ENCODE measurements around the gene KRTAP10-4.
"Not testable (repeated sequence)": the region's sequence is repeated elsewhere in the genome, so short reads cannot be mapped to it uniquely, and the experiment has no call there.

The KRTAP10-4 gene

GRCh38 chr21:44557491-44558328 is 15.8 kb upstream of the KRTAP10-4 start:
- DNase-seq (ENCODE audit: low read depth), result no peak

- not testable (repeated sequence) for DNase-seq (ENCODE audit: low read depth)
Observed at GRCh38 chr21:44558329-44558675, 15.2 kb upstream of the KRTAP10-4 start.

DNA sequence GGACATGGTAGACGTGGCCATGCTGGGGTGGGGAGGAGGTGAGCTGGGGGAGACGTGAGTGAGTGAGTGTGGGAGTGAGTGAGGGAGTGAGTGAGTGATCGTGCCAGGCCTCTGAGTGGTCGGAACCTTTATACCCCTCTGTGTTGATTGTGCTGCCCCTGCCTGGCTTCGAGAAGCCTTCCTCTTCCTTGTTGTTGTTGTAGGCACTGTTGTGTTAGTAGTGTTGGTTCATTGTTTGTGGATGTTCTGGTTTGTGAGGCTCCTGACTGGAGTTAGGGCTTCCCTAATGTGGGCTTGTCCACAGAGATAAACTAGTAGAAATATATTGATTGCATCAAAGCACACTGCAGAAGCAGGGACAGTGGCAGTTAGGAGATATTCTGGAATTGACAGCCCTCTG is 14.8 kb upstream of the KRTAP10-4 start, which contains the start of gene KRTAP10-3:
TSS of gene KRTAP10-3 (minus strand) at position 101 of the 400 bp plus-strand sequence. CDS start at position 21, 80 bp downstream.
- no peak for DNase-seq (ENCODE audit: low read depth)

- no peak for DNase-seq (ENCODE audit: low read depth)
Observed at GRCh38 chr21:44564099-44564498, 9.4 kb upstream of the KRTAP10-4 start.

DNA sequence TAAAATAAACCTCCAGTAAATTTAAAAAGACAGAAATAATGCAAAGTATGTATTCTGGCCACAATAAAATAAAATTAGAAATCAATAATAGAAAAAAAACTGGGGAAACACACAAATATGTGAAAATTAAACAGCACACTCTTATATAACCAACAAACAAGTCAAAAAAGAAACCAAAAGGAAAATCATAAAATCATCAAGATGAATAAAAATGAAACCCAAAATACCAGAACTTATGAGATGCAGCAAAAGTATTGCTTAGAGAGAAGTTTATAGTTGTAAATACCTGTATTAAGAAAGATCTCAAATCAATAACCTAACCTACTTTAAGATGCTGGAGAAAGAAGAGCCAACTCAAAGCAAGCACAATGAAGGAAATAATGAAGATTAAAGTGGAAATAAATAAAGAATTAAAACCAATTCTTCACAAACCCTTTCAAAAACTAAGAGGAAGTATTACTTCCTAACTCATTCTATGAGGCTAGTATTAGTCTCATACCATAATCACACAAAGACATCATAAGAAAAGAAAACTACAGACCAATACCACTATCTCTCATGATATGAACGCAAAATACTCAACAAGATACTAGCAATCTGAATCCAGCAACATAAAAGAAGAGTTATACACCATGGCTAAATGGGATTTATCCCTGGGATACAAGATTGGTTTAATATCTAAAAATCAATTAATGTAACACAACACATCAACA is 8.5 kb upstream of the KRTAP10-4 start:
- no peak for DNase-seq (ENCODE audit: low read depth)

- no peak for DNase-seq (ENCODE audit: low read depth)
Observed at GRCh38 chr21:44566403-44566802, 7.1 kb upstream of the KRTAP10-4 start.

GRCh38 chr21:44567481-44568171 is 5.9 kb upstream of the KRTAP10-4 start:
- no peak for DNase-seq (ENCODE audit: low read depth)

GRCh38 chr21:44568261-44568660 is 5.3 kb upstream of the KRTAP10-4 start:
- no peak for DNase-seq (ENCODE audit: low read depth)

DNA sequence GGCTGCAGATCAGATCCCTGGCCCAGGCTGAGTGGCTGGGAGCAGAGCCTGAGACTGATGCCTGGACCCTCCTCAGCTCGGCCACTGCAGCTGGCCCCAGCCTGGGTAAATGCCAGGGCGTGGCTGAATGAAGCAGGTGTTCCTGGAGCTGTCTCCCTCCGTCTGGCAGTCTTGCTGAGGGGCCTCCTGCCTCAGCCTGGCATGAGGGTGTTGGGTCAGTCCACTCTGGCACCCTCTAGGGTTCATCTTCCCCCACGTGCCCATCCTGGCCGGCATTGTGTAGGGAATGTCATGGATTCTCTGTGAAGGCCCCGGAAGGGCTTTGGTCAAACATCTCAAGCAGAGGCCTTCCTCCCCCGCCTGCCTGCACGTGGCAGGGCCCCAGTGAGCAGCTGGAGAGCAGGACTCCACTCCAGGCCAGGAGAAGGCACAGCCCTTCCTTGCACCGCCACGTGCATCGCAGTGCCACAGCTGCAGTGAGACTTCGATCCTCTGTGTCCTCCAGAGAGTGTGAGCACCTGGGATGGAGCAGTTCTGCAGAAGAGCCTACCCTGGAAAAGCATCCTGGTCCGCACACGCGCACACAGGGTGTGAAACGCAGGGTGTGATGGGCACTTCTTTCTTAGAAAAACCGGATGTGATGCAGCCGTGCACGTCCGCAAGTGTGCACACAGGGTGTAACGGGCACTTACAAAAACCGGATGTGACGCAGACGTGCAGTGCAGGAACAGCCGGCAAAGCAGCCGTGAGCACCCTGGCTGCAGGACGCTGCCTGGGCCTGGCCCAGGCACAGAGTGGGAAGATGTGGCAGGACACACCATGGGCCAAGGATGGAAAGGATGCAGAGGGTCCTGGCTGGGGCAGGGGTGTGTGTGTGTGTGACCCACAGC is 4.6 kb upstream of the KRTAP10-4 start:
- DNase-seq (ENCODE audit: low read depth), result no peak

DNA sequence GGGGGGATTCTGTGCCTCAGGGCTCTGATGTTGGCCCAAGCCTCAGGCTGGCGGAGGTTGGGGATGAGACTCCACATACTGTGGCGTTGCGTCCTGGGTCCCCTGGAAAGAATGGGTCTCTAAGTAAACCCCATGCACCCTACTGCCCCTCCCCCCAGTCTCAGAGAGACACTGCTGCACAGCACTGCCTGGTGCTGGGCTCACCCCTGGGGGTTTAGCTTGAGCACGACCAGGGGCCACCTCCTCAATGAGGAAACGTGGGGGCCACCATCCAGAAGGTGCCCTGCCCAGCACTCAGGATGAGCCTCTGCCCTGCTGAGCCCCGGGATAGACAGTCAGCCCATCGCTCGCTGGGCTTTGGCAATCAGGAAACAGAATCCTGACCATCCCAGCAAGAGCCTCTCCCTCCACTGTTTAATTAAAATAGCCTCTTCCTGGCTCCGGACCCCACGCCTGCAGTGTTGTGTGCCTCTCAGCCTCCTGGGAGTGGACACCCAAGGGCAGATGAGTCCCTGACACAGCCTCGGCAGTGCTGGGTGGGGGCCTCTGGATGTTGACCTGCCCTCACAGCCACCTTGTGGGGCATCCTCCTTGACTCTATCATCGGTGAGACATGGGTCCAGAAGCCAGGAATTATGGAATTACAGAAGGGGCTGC is 3.5 kb upstream of the KRTAP10-4 start:
- DNase-seq (ENCODE audit: low read depth), result no peak

DNA sequence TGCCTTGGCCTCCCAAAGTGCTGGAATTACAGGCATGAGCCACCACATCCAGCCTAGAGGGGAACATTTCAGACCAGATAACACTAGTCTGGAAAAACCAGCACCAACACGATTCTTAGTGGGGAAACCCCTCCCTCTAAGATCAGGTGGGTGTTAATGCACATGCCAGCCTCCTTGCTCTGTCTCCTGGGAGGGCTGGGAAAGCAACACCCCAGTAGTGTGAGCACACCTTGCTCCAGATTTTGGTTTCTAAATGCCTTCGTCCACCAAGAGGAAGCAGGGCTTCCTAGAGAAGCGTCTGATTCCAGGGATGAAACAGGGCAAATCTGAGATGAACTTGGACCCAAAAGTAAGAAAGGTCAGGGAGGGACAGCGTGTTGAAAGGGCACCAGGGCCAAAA is 2.2 kb upstream of the KRTAP10-4 start:
- DNase-seq (ENCODE audit: low read depth), result no peak

DNA sequence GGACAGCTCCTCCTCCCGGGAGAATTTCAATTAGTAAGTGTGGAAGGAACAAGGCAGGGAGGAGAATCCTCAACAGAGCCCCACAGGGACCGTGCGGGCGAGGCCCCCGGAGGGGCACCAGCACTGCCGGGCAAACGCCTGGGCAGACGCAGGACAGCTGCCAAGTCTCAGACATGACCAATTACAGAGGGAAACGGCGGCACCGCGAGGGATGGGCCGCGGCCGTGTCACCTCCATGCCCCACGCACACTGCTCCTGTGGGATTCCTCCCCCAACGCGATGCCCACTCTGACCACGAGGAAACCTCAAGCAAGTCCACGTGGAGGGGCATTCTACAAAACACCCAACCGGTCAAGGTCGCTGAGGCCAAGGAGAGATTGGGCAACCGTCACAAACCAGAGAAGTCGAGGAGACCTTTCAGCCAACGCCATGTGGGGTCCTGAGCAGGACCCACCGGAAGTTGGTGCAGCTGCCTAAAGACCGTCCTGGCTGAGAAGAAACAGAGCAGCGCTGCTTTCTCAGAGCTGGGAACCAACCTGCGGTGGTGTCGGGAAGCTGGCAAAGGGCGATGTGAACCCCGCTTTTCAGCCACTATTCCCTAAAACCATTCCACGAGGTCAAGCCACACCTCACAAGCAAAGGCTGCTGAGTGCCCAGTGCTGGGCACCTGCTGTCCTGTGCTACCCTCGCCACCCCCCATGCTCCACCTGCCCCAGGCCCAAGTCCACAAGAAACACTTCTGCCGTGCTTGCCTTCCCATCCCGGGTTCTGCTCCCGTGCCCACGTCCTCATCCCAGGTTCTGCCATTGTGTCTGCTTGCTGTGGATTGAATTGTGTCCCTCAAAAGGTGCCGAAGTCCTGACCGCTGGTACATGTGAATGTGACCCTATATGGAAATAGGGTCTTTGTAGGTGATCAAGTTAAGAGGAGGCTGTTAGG is 1.4 kb upstream of the KRTAP10-4 start:
- no peak for DNase-seq (ENCODE audit: low read depth)

DNA sequence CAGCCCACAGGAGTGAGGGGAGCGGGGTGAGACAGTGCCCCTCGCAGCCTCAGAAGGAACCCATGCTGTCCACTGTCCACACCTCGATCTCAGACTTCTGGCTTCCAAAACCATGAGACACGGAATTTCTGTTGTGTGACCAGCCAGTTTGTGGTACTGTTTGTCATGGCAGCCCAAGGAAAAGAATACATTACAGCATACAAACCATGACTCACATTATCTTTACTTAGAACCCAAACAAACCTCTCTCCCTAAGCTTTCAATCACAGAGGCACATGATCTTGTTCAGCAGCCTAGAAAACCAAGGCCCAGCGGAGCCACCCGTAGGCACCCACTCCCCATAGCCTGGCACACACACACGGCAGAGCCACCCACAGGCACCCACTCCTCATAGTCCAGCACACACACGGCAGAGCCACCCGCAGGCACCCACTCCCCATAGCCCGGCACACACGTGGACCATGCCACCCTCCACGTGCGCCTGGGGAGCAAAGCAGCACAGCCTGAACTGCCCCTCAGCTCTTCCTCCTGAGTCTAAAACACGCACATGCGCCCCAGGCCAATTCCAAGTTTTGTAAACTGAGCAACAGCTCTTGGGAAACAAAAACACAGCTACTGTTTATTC is 458 bp upstream of the KRTAP10-4 start:
- DNase-seq (ENCODE audit: low read depth), result no peak

- no peak for DNase-seq (ENCODE audit: low read depth)
Observed at GRCh38 chr21:44574457-44575306, 1.2 kb downstream of the KRTAP10-4 start.

DNA sequence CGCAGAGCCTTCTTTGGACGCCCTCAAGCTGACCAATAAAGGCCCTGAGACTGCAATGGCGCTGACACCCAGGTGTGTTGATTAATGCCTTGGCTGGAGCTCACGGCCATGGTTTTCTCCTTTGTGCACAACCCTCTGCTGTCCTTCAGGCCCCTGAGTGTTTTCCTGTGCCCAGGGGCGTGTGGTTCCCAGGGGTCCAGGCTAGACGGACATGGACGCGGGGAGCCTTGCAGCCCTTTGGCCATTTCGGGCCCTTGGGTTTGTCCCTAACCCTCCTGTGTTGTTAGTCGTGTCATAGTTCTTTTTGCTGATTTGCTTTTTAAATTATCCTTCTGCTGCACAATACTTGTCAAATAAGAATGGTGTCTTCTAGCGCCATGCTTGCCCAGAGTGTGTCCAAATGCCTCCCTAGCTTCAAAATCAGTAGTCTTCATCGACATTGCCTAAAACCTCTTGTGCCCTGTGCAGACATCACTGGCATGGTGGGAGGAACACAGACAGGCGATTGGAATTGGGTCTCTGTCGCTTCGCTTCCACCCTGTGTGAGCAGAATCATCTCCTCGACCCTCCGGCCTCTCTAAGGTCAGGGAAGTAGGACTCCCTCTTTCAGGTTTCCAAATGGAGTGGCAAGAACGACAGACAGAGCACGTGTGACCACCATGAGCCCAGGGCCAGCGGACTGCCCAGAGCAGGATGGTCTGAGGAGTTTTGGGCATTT is 1.9 kb downstream of the KRTAP10-4 start:
- no peak for DNase-seq (ENCODE audit: low read depth)

DNA sequence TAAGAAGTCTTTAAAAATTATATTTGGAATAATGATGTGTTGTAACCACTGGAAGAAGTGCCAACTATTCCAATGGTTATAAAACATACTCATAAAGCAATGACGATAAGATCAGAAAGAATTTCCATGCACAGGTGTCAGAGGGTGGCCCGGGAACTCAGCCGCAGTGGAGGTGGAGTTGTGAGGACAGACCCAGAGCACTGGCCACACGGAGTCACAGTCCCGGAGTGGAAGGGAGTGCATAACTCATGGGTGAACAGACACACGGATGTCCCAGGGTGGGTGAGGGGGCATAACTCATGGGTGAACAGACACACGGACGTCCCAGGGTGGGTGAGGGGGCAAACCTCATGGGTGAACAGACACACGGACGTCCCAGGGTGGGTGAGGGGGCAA is 2.5 kb downstream of the KRTAP10-4 start:
- DNase-seq (ENCODE audit: low read depth), result no peak

- DNase-seq (ENCODE audit: low read depth), result no peak
Observed at GRCh38 chr21:44578371-44579055, 5.0 kb downstream of the KRTAP10-4 start.

All from fibroblast of gingiva (primary cell).